Muscle of leg (tissue), 16 donors: ENCODE results near the gene FN3K. TPM values are rescaled to one million over a fixed set of nuclear protein-coding genes. Genes with fewer than 3 reads are reported as not detected.

Source experiments
- DNase-seq: peaks from one replicate; pipeline ENCODE4 v3.0.0; 2013
- H3K27ac ChIP-seq: one replicate; pipeline ENCODE4 v1.5.1; 2013; ENCODE audit warnings: mild to moderate bottlenecking, low read length, control low read depth
- H3K27me3 ChIP-seq: one replicate; pipeline ENCODE4 v1.6.1; 2013; ENCODE audit warnings: low read length; ENCODE audit not compliant: control insufficient read depth, insufficient read depth
- H3K36me3 ChIP-seq: one replicate; pipeline ENCODE4 v1.6.1; 2013; ENCODE audit warnings: low read length; ENCODE audit not compliant: control insufficient read depth, insufficient read depth
- H3K4me1 ChIP-seq: one replicate; pipeline ENCODE4 v1.6.1; 2013; ENCODE audit warnings: low read length; ENCODE audit not compliant: control insufficient read depth, insufficient read depth
- H3K4me3 ChIP-seq: one replicate; pipeline ENCODE4 v1.5.1; 2013; ENCODE audit warnings: low read length, control low read depth
- H3K9me3 ChIP-seq: replicated peaks from 2 replicates; pipeline ENCODE4 v1.6.1; 2013; ENCODE audit warnings: low read depth, low read length; ENCODE audit not compliant: control insufficient read depth
- WGBS: methylation state at CpG from one replicate; pipeline ENCODE4 v1.1.5; 2013; ENCODE audit warnings: missing lambda C conversion rate; ENCODE audit not compliant: insufficient coverage; 5-methylcytosine and 5-hydroxymethylcytosine counted together
- long read RNA-seq, 11 donors: transcript quantifications; one replicate each; lab custom pipeline, GENCODE V29; 2026
- polyA plus RNA-seq, 8 donors: library from polyadenylated mRNA; unstranded; fragments of 120-200 nt; gene quantifications; one replicate each; pipeline versions ENCODE4 v1.2.1 to v1.2.3, GENCODE V29; 2013; ENCODE audit warnings: inconsistent platforms in 1 of 8, low replicate concordance in 1 of 8; ENCODE audit not compliant: insufficient read length in 8 of 8, insufficient read depth in 1 of 8
- total RNA-seq: library from RNA; stranded (reverse); fragments of 120-200 nt; gene quantifications from one replicate; pipeline ENCODE4 v1.2.4, GENCODE V29; 2013

The FN3K gene
- total RNA-seq (4.9 TPM), polyA plus RNA-seq (10 to 100 TPM; 13.3 to 33.2 (median 17.9) TPM)
- long read RNA-seq, donor 1, partial matches to known transcripts, result 0 of 2 reads
- long read RNA-seq, donor 1, other reads (novel, unspliced or antisense), result 0 of 2 reads
- long read RNA-seq, donor 2, partial matches to known transcripts, result 0 of 1 reads
- long read RNA-seq, donor 2, other reads (novel, unspliced or antisense), result 0 of 1 reads
- long read RNA-seq, donor 3, partial matches to known transcripts, result 0 of 3 reads
- long read RNA-seq, donor 3, other reads (novel, unspliced or antisense), result 0 of 3 reads
- long read RNA-seq, donor 4, partial matches to known transcripts, result 0 of 1 reads
- long read RNA-seq, donor 4, other reads (novel, unspliced or antisense), result 0 of 1 reads
- long read RNA-seq, donor 5, transcript FN3K-201 (6 exons, 1,434 nt), result major isoform, 9 of 9 reads
- long read RNA-seq, donor 5, partial matches to known transcripts, result 0 of 9 reads
- long read RNA-seq, donor 5, other reads (novel, unspliced or antisense), result 0 of 9 reads
- long read RNA-seq, donor 6, transcript FN3K-201 (6 exons, 1,434 nt), result major isoform, 6 of 7 reads
- long read RNA-seq, donor 6, partial matches to known transcripts, result 0 of 7 reads
- long read RNA-seq, donor 6, other reads (novel, unspliced or antisense), result 0 of 7 reads
- long read RNA-seq, donor 7, transcript FN3K-201 (6 exons, 1,434 nt), result major isoform, 10 of 10 reads
- long read RNA-seq, donor 7, partial matches to known transcripts, result 0 of 10 reads
- long read RNA-seq, donor 7, other reads (novel, unspliced or antisense), result 0 of 10 reads
- long read RNA-seq, donor 8, result 0 reads
- long read RNA-seq, donor 9, partial matches to known transcripts, result 0 of 3 reads
- long read RNA-seq, donor 9, other reads (novel, unspliced or antisense), result 0 of 3 reads
- long read RNA-seq, donor 10, partial matches to known transcripts, result 0 of 5 reads
- long read RNA-seq, donor 10, other reads (novel, unspliced or antisense), result 0 of 5 reads
- long read RNA-seq, donor 11, partial matches to known transcripts, result 0 of 3 reads
- long read RNA-seq, donor 11, other reads (novel, unspliced or antisense), result 0 of 3 reads

DNA sequence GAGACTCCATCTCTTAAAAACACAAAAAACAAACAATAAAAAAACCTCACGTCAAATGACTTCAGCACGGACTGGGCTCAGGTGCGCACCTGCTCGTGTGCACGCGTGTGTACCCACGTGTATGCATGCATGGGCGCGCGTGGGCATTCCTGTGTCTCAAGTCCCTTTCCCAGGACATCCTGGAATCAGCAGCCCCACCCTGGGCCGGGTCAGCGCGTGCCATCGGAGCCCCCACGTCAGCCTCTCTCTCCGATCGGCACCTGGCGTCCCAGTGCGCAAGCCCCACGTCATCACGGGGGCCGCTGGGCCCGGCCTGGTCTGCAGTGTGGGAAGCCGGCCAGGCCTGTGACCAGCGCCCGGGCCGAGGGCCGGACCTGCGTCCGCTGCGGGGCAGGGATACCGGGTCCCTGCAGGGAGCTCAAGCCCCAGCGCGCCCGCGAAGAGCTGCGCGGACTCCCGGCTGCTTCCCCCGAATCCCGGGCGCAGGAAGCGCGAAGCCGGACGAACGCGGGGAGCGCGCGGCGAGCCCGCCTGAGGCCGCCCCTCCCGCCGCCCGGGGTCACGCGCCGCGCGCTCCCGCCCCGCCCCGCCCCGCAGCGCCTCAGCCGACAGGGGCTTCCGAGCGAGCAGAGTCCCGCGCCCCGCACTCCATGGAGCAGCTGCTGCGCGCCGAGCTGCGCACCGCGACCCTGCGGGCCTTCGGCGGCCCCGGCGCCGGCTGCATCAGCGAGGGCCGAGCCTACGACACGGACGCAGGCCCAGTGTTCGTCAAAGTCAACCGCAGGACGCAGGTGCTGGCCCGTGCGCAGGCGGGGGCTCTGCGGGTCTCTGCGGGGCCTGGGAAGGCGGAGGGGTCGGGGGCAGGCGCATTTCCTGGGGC, at the start of gene FN3K:
TSS of gene FN3K (plus strand) at position 629 of the 880 bp plus-strand sequence. CDS start at position 651, 22 bp downstream.
- peaks cover 11% of the 10 kb centered on the region for H3K9me3 ChIP-seq
- peak within 1 kb of the TSS; percentile 56 for H3K4me3 ChIP-seq
- WGBS, result 3% methylated on average over 95 of the region's 101 CpGs
- no peaks in the 10 kb centered on the region for H3K27me3 ChIP-seq
- H3K36me3 ChIP-seq, result peaks cover 43% of the 10 kb centered on the region
- peak; percentile 84 for DNase-seq
- H3K27ac ChIP-seq, result peak within 1 kb of the TSS; percentile 82
- peaks cover 17% of the 10 kb centered on the region for H3K4me1 ChIP-seq

GRCh38 chr17:82686366-82687324, 48.8 kb upstream of the FN3K start:
- Histone ChIP-seq H3K4me3 (no peak overlapping the region), H3K27ac (peak overlapping the region; percentile 20), H3K36me3 (peaks cover 10% of the 10 kb centered on the region), H3K4me1 (no peaks in the 10 kb centered on the region), H3K9me3 (peaks cover 3% of the 10 kb centered on the region), H3K27me3 (no peaks in the 10 kb centered on the region)
- WGBS, result 91% methylated on average over 10 of the region's 19 CpGs
- no peak for DNase-seq

DNA sequence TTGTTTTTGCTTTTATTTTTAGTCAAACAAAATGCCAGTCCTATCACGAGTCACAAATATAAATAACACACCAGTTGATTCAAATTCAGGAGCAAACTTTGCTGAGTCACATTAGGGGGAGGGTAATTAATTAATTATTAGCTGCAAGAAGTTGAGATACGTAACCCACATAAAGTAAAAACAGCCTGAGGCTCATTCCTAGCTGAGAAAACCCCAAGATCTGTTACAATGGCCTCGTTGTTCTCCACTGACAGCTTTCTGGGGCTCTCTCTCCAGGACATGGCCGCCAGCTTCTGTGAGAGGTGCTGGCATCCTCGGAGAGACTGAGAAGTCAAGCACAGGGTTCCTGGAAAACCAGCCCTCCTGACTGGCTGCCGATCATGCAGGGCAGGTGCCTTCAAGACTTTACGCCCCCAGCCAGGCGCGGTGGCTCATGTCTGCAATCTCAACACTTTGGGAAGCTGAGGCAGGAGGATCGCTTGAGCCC, 48.0 kb upstream of the FN3K start:
- H3K27ac ChIP-seq, result peak overlapping the region; percentile 20
- DNase-seq, result no peak
- peaks cover under 1% of the 10 kb centered on the region for H3K4me1 ChIP-seq
- H3K4me3 ChIP-seq, result no peak overlapping the region
- 69% methylated on average over 7 of the region's 10 CpGs for WGBS
- no peaks in the 10 kb centered on the region for H3K9me3 ChIP-seq
- peaks cover 15% of the 10 kb centered on the region for H3K36me3 ChIP-seq
- H3K27me3 ChIP-seq, result no peaks in the 10 kb centered on the region

DNA sequence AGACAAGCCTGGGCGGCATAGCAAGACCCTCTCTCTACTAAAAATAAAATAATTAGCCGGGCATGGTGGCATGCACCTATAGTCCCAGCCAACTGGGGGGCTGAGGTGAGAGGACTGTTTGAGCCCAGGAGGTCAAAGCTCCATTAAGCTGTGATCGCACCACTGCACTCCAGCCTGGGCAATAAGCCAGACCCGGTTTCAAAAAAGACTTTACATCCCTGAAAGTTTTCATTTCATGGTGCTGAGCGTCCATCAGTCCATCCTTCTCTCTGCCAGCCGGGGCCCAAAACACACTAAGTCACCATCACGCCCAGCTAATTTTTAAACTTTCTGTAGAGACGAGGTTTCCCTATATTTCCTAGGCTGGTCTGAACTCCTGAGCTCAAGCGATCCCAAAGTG, 47.5 kb upstream of the FN3K start:
- Histone ChIP-seq H3K9me3 (no peaks in the 10 kb centered on the region), H3K36me3 (peaks cover 15% of the 10 kb centered on the region), H3K27me3 (no peaks in the 10 kb centered on the region), H3K4me3 (no peak overlapping the region), H3K27ac (no peak overlapping the region), H3K4me1 (peaks cover 3% of the 10 kb centered on the region)
- no peak for DNase-seq
- 94% methylated on average over 7 of the region's 9 CpGs for WGBS

DNA sequence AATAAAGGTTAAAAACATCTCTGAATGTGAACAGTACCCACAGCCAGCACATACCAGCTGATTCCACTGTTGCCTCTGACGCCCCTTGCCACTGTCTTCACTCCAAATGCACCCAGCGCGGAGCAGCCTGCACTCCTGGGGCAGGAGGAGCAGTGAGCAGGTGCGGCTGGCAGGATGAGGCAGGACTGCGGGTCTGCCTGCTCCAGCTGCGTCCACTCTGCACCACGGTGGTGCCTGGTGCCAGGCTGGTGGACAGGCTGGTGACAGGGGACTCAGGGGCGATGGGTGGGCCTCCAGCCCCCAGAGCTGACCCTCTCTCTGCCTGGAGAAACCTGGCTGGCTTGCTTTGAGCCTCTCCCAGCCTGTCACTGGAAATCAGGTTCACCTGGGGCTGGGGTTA, 46.3 kb upstream of the FN3K start:
- Histone ChIP-seq H3K9me3 (peaks cover under 1% of the 10 kb centered on the region), H3K27ac (no peak overlapping the region), H3K36me3 (peaks cover 15% of the 10 kb centered on the region), H3K4me3 (no peak overlapping the region), H3K4me1 (peaks cover 3% of the 10 kb centered on the region), H3K27me3 (no peaks in the 10 kb centered on the region)
- DNase-seq, result no peak
- WGBS, result 80% methylated on average over 7 of the region's 8 CpGs

- Histone ChIP-seq H3K27me3 (no peaks in the 10 kb centered on the region), H3K9me3 (peaks cover 9% of the 10 kb centered on the region), H3K4me1 (peaks cover 3% of the 10 kb centered on the region), H3K36me3 (peaks cover 13% of the 10 kb centered on the region), H3K27ac (no peak overlapping the region), H3K4me3 (no peak overlapping the region)
- no peak for DNase-seq
- 75% methylated on average over 11 of the region's 18 CpGs for WGBS
Measured at GRCh38 chr17:82690786-82691489, 44.5 kb upstream of the FN3K start.

DNA sequence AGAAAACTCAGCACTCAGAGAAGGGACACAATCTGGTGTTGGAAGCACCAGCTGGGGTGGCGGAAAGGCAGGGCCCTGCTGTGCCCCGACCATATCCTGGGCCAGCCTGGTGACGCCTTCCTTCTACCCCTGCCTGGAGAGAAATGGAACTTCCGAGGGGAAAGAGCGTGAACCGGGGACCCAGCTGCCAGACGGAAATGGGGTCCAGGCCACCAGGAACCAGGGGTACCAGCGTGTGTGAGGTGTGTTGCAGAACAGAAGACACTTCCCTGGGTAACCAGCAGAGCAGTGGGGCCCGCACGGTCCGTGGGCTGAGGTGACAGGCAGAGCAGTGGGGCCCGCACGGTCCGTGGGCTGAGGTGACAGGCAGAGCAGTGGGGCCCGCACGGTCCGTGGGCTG, 43.7 kb upstream of the FN3K start:
- H3K4me3 ChIP-seq, result no peak overlapping the region
- H3K9me3 ChIP-seq, result peaks cover 9% of the 10 kb centered on the region
- no peaks in the 10 kb centered on the region for H3K27me3 ChIP-seq
- DNase-seq, result no peak
- peaks cover 3% of the 10 kb centered on the region for H3K4me1 ChIP-seq
- WGBS, result 91% methylated on average over 7 of the region's 17 CpGs
- peaks cover 13% of the 10 kb centered on the region for H3K36me3 ChIP-seq
- no peak overlapping the region for H3K27ac ChIP-seq

GRCh38 chr17:82692268-82692667, 43.1 kb upstream of the FN3K start:
- Histone ChIP-seq H3K4me3 (no peak overlapping the region), H3K36me3 (peaks cover 12% of the 10 kb centered on the region), H3K9me3 (peaks cover 9% of the 10 kb centered on the region), H3K4me1 (peaks cover 9% of the 10 kb centered on the region), H3K27me3 (peaks cover 5% of the 10 kb centered on the region), H3K27ac (no peak overlapping the region)
- DNase-seq, result no peak
- 69% methylated on average over 11 of the region's 16 CpGs for WGBS
